ENCODE measurements around the gene AWAT2. TPM values are rescaled to one million over a fixed set of nuclear protein-coding genes. Genes with fewer than 3 reads are reported as not detected.

AWAT2 gene
- total and polyA plus RNA-seq, 9 of the 15 experiments (the other 6 are each of a cell fraction or from before 2014, with no cell fraction given), result not detected

GRCh38 chrX:70062961-70063550, 13.3 kb upstream of the AWAT2 start:
- no peaks in the 10 kb centered on the region for H3K4me1 ChIP-seq (replicated peaks in 1 of 2; ENCODE audit: control insufficient read depth in 2 of 2, insufficient read depth in 2 of 2, low read length in 2 of 2)
- no peaks in the 10 kb centered on the region for H3K79me2 ChIP-seq (ENCODE audit: control insufficient read depth, insufficient read depth, low read length)
- H4K20me1 ChIP-seq (replicated peaks; ENCODE audit: control insufficient read depth, insufficient read depth, low read length), result no peaks in the 10 kb centered on the region
- no peak for DNase-seq (ENCODE audit: extremely low read depth in 1 of 4, low spot score in 3 of 4)
- no TSS peak for BruUV-seq (replicated peaks)
- ATAC-seq, result no peak
- FAIRE-seq, result no peak
- CTCF ChIA-PET (ENCODE audit: low intra/inter-chr PET ratio), result no interaction called here
- H3K4me2 ChIP-seq (ENCODE audit: insufficient read depth, low read length), result no peak overlapping the region
- no peak overlapping the region for H2AFZ ChIP-seq (ENCODE audit: low read depth, low read length)
- WGBS (ENCODE audit: insufficient coverage, low coverage, missing lambda C conversion rate), result 48% methylated on average over 22 of the region's 52 CpGs
- no peaks in the 10 kb centered on the region for H3K9me3 ChIP-seq (replicated peaks; ENCODE audit: control insufficient read depth, insufficient read depth, low read depth, low read length)
- intact Hi-C loops (cut with micrococcal nuclease) (no loop called here), in situ Hi-C loops (cut with MboI) (no loop called here)
- no peak for TF ChIP-seq ETV5 (CRISPR knock-in tag; IDR thresholded peaks at IDR 0.05; ENCODE audit: low read depth)
- TF ChIP-seq FOXJ3 (CRISPR knock-in tag; IDR thresholded peaks at IDR 0.05), result no peak
- no peak for TF ChIP-seq TSC22D4 (tag; IDR thresholded peaks at IDR 0.05)
- TF ChIP-seq KHSRP (IDR thresholded peaks at IDR 0.05), result no peak
- TF ChIP-seq, protein P1, sequence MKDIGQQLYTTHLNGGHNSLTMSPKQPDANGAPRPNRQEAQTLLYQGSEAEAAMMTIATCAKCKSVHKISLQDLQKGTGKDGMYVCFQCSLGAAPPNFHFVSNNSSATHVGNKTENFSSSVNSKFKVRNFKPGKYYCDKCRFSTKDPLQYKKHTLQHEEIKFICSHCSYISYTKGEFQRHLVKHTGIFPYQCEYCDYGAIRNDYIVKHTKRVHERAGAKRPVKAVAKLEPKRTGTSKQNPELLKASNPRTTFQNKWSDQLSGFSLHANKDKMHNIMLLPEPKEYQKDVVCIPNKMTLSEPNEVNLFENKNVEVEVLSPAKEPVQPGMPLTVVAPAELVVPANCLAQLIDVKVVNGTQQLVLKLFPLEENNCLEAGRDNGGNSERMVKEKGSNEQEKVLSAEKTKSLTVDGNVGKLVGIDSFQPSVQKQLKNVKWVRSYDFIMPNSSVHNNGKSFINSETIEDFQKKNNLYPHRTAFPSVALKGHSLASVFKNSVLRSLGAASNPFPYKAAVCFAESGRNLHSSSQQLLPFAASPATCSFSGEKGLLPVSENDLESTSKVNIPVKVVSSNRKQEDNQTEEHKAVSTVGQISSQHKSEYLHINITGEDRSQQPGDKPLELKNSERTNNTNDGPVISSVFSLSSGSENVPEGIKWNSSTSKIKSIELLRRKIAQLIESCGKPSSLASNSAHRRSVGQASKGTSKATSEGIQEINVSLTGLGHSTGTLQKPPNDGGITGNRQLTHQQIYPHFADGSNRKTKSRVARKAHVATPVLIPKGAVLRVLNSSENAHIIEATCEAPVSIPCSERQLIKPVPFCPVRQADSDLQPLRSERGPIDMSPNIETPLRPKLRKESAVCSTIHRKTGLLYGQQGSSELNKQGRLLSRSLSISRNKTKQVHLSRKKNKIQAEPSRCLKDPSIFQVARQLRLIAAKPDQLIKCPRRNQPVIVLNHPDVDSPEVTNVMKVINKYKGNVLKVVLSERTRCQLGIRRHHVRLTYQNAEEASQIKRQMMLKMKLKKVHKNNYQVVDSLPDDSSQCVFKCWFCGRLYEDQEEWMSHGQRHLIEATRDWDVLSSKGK (CRISPR knock-in tag; IDR thresholded peaks at IDR 0.05), result no peak
- TF ChIP-seq ZNF511 (CRISPR knock-in tag; IDR thresholded peaks at IDR 0.05), result no peak
- no peak for TF ChIP-seq NR2C1 (IDR thresholded peaks at IDR 0.05)
- TF ChIP-seq NR2C1 (tag; IDR thresholded peaks at IDR 0.05), result no peak
- TF ChIP-seq ZNF586 (CRISPR knock-in tag; conservative IDR thresholded peaks at IDR 0.05), result no peak
- TF ChIP-seq, protein P2, sequence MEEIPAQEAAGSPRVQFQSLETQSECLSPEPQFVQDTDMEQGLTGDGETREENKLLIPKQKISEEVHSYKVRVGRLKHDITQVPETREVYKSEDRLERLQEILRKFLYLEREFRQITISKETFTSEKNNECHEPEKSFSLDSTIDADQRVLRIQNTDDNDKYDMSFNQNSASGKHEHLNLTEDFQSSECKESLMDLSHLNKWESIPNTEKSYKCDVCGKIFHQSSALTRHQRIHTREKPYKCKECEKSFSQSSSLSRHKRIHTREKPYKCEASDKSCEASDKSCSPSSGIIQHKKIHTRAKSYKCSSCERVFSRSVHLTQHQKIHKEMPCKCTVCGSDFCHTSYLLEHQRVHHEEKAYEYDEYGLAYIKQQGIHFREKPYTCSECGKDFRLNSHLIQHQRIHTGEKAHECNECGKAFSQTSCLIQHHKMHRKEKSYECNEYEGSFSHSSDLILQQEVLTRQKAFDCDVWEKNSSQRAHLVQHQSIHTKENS (CRISPR knock-in tag; IDR thresholded peaks at IDR 0.05), result no peak
- no peak for TF ChIP-seq ZNF707 (CRISPR knock-in tag; conservative IDR thresholded peaks at IDR 0.05)
- no peak for TF ChIP-seq RREB1 (CRISPR knock-in tag; IDR thresholded peaks at IDR 0.05)
- no peaks in the 10 kb centered on the region for H3K36me3 ChIP-seq (ENCODE audit: control insufficient read depth, insufficient read depth, low read length)
- H3K27ac ChIP-seq (ENCODE audit: extremely low read depth, low read depth, low read length), result no peak overlapping the region
- H3K27me3 ChIP-seq (ENCODE audit: control insufficient read depth in 2 of 2, insufficient read depth in 2 of 2, low read length in 2 of 2), result peaks cover 0 to 14% of the 10 kb centered on the region in 2 experiments; a peak in 2 of 5 replicates
- POLR2A ChIA-PET, result no interaction called here
- no peak overlapping the region for H3K9ac ChIP-seq (ENCODE audit: insufficient read depth in 1 of 2, low read depth in 2 of 2, low read length in 2 of 2)
- H3K4me3 ChIP-seq, result no peak overlapping the region
- H3K9me1 ChIP-seq (ENCODE audit: control insufficient read depth, insufficient read depth, low read length), result no peaks in the 10 kb centered on the region
